ENCODE results near the gene CPLANE2. TPM values are rescaled to one million over a fixed set of nuclear protein-coding genes. Genes with fewer than 3 reads are reported as not detected.

Gene CPLANE2
- total RNA-seq, 2 donors from 2014 or later, result 6.5 to 15.2 TPM

- intact Hi-C loops (cut with DNase I), result no loop called here
Observed at GRCh38 chr1:16275591-16275990, 38.6 kb upstream of the CPLANE2 start.

GRCh38 chr1:16267690-16268180 lies 30.8 kb upstream of the CPLANE2 start:
- H3K9me3 ChIP-seq, result no peaks in the 10 kb centered on the region
- no peaks in the 10 kb centered on the region for H3K4me1 ChIP-seq
- no peak for TF ChIP-seq CTCF (IDR thresholded peaks at IDR 0.05)
- no peak overlapping the region for H3K4me3 ChIP-seq
- no peak for DNase-seq
- H3K27ac ChIP-seq, result no peak overlapping the region
- intact Hi-C loops (cut with DNase I), result no loop called here
- no peaks in the 10 kb centered on the region for H3K36me3 ChIP-seq
- H3K27me3 ChIP-seq, result no peaks in the 10 kb centered on the region
- no peak overlapping the region for H3K9ac ChIP-seq (ENCODE audit: low read depth in 2 of 2, low read length in 2 of 2)

More at GRCh38 chr1:16275591-16275990, 38.6 kb upstream of the CPLANE2 start:
- H3K4me1 ChIP-seq, result no peaks in the 10 kb centered on the region
- TF ChIP-seq CTCF (IDR thresholded peaks at IDR 0.05), result no peak
- H3K4me3 ChIP-seq, result no peak overlapping the region
- H3K9ac ChIP-seq (ENCODE audit: low read depth in 2 of 2, low read length in 2 of 2), result no peak overlapping the region
- H3K27ac ChIP-seq, result no peak overlapping the region
- H3K27me3 ChIP-seq, result no peaks in the 10 kb centered on the region
- no peak for DNase-seq
- no peaks in the 10 kb centered on the region for H3K9me3 ChIP-seq
- H3K36me3 ChIP-seq, result no peaks in the 10 kb centered on the region

- DNase-seq, result no peak
- Histone ChIP-seq H3K4me1 (no peaks in the 10 kb centered on the region), H3K4me3 (no peak overlapping the region), H3K9me3 (no peaks in the 10 kb centered on the region), H3K36me3 (no peaks in the 10 kb centered on the region), H3K27me3 (no peaks in the 10 kb centered on the region), H3K27ac (no peak overlapping the region), H3K9ac (ENCODE audit: low read depth in 2 of 2, low read length in 2 of 2) (no peak overlapping the region)
- TF ChIP-seq CTCF (IDR thresholded peaks at IDR 0.05), result no peak
- intact Hi-C loops (cut with DNase I), result no loop called here
Observed at GRCh38 chr1:16266411-16267118, 29.6 kb upstream of the CPLANE2 start.

GRCh38 chr1:16262067-16262466 lies 25.1 kb upstream of the CPLANE2 start:
- no peak for DNase-seq
- no peaks in the 10 kb centered on the region for H3K9me3 ChIP-seq
- no peak overlapping the region for H3K9ac ChIP-seq (ENCODE audit: low read depth in 2 of 2, low read length in 2 of 2)
- no peaks in the 10 kb centered on the region for H3K36me3 ChIP-seq
- no peaks in the 10 kb centered on the region for H3K27me3 ChIP-seq
- no peak for TF ChIP-seq CTCF (IDR thresholded peaks at IDR 0.05)
- H3K4me3 ChIP-seq, result no peak overlapping the region
- no peak overlapping the region for H3K27ac ChIP-seq
- intact Hi-C loops (cut with DNase I), result no loop called here
- H3K4me1 ChIP-seq, result no peaks in the 10 kb centered on the region

- no peak overlapping the region for H3K27ac ChIP-seq
- H3K27me3 ChIP-seq, result no peaks in the 10 kb centered on the region
- no peak overlapping the region for H3K4me3 ChIP-seq
- no peaks in the 10 kb centered on the region for H3K4me1 ChIP-seq
- H3K9me3 ChIP-seq, result no peaks in the 10 kb centered on the region
- DNase-seq, result no peak
- TF ChIP-seq CTCF (IDR thresholded peaks at IDR 0.05), result no peak
- H3K9ac ChIP-seq (ENCODE audit: low read depth in 2 of 2, low read length in 2 of 2), result no peak overlapping the region
- intact Hi-C loops (cut with DNase I), result no loop called here
- no peaks in the 10 kb centered on the region for H3K36me3 ChIP-seq
Observed at GRCh38 chr1:16260814-16261213, 23.8 kb upstream of the CPLANE2 start.
